ENCODE data around the gene TMEM87A.
"Not testable (repeated sequence)": the region's sequence is repeated elsewhere in the genome, so short reads cannot be mapped to it uniquely, and the experiment has no call there.

TMEM87A gene

DNA sequence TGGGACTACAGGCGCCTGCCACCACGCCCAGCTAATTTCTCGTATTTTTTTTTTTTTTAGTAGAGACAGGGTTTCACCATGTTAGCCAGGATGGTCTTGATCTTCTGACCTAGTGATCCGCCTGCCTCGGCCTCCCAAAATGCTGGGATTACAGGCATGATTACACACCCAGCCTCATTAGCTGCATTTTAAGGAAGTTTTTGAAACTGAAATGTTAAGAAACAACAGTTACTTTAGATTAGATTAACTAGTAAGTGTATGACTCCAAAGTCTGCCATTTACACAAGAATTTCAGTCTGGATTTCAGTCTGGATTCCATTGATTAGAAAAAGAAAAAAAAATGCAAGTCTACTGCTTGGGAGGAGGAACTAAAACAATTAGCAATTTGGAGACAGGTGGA lies 40.6 kb downstream of the TMEM87A start:
- no peak overlapping the region for H3K27ac ChIP-seq (ENCODE audit: extremely low read depth, low read depth, low read length)
- H3K4me3 ChIP-seq (ENCODE audit: low read depth, low read length): no peak overlapping the region
- TF ChIP-seq ZNF157 (tag by site-specific recombination; IDR thresholded peaks at IDR 0.05): no peak
- TF ChIP-seq, protein P1, sequence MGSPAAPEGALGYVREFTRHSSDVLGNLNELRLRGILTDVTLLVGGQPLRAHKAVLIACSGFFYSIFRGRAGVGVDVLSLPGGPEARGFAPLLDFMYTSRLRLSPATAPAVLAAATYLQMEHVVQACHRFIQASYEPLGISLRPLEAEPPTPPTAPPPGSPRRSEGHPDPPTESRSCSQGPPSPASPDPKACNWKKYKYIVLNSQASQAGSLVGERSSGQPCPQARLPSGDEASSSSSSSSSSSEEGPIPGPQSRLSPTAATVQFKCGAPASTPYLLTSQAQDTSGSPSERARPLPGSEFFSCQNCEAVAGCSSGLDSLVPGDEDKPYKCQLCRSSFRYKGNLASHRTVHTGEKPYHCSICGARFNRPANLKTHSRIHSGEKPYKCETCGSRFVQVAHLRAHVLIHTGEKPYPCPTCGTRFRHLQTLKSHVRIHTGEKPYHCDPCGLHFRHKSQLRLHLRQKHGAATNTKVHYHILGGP (tag by site-specific recombination; IDR thresholded peaks at IDR 0.05): no peak
- H3K9me3 ChIP-seq (ENCODE audit: control insufficient read depth, insufficient read depth, low read depth, low read length): no peaks in the 10 kb centered on the region
- ChIA-PET CTCF (no interaction called here), POLR2A (interaction anchor here (0.6 kb wide), 1 partner anchor 23 kb away, joined by 4 read pairs; no protein-coding TSS in a partner anchor)
- peaks cover 10 to 53% of the 10 kb centered on the region in 2 experiments for H3K36me3 ChIP-seq (ENCODE audit: control insufficient read depth in 2 of 2, insufficient read depth in 1 of 2, low read length in 2 of 2)
- no peaks in the 10 kb centered on the region for H3K4me1 ChIP-seq (ENCODE audit: control insufficient read depth, insufficient read depth, low read length)

DNA sequence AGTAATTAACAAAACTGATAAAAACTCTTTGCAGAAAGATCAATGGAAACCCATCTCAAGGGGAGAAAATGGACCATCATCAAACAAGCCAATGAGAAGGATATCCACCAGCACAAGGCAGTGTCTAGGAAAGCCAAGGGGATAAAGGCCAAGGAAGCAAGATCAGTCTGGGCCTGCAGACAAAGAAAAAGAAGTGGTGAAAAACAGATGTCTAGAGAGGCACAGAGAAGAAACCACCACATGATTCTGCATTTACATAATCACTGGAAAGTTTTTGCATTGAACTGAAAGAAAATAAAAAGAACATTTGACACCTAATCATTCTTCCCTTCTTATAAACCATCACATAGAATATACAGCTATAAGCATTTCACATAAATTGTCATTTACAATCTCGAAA lies 42.1 kb downstream of the TMEM87A start:
- ChIA-PET CTCF (no interaction called here), POLR2A (no interaction called here)
- TF ChIP-seq, protein P2, sequence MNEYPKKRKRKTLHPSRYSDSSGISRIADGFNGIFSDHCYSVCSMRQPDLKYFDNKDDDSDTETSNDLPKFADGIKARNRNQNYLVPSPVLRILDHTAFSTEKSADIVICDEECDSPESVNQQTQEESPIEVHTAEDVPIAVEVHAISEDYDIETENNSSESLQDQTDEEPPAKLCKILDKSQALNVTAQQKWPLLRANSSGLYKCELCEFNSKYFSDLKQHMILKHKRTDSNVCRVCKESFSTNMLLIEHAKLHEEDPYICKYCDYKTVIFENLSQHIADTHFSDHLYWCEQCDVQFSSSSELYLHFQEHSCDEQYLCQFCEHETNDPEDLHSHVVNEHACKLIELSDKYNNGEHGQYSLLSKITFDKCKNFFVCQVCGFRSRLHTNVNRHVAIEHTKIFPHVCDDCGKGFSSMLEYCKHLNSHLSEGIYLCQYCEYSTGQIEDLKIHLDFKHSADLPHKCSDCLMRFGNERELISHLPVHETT (tag by site-specific recombination; IDR thresholded peaks at IDR 0.05): no peak
- TF ChIP-seq ZNF133 (tag by site-specific recombination; IDR thresholded peaks at IDR 0.05): no peak
- no peak for TF ChIP-seq ZNF514 (tag by site-specific recombination; IDR thresholded peaks at IDR 0.05)
- TF ChIP-seq ZNF768 (tag by site-specific recombination; IDR thresholded peaks at IDR 0.05): no peak
- no peaks in the 10 kb centered on the region for H3K4me1 ChIP-seq (ENCODE audit: control insufficient read depth, insufficient read depth, low read length)
- peaks cover 8 to 56% of the 10 kb centered on the region in 2 experiments for H3K36me3 ChIP-seq (ENCODE audit: control insufficient read depth in 2 of 2, insufficient read depth in 1 of 2, low read length in 2 of 2)
- no peak overlapping the region for H3K27ac ChIP-seq (ENCODE audit: extremely low read depth, low read depth, low read length)
- no peaks in the 10 kb centered on the region for H3K9me3 ChIP-seq (ENCODE audit: control insufficient read depth, insufficient read depth, low read depth, low read length)
- H3K4me3 ChIP-seq (ENCODE audit: low read depth, low read length): no peak overlapping the region

DNA sequence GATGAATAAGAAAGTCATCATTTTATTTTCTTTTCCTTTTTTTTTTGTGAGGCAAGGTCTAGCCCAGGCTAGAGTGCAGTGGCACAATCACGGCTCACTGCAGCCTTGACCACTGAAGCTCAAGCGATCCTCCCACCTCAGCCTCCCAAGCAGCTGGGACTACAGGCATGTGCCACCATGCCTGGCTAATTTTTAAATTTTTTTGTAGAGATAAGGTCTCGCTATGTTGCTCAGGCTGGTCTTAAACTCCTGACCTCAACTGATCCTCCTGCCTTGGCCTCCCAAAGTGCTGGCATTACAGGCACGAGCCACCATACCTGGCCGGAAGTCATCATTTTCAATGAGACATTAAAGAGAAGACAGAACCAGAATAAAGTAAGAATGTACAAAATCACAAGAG lies 44.3 kb downstream of the TMEM87A start:
- H3K9me3 ChIP-seq (ENCODE audit: control insufficient read depth, insufficient read depth, low read depth, low read length); H3K4me3 ChIP-seq (ENCODE audit: low read depth, low read length); H3K27ac ChIP-seq (ENCODE audit: extremely low read depth, low read depth, low read length); POLR2A ChIA-PET; H3K4me1 ChIP-seq (ENCODE audit: control insufficient read depth, insufficient read depth, low read length); CTCF ChIA-PET: not testable (repeated sequence)
- H3K36me3 ChIP-seq (ENCODE audit: control insufficient read depth in 2 of 2, insufficient read depth in 1 of 2, low read length in 2 of 2): peaks cover 14 to 63% of the 10 kb centered on the region in 2 experiments; a peak in 2 of 3 replicates

DNA sequence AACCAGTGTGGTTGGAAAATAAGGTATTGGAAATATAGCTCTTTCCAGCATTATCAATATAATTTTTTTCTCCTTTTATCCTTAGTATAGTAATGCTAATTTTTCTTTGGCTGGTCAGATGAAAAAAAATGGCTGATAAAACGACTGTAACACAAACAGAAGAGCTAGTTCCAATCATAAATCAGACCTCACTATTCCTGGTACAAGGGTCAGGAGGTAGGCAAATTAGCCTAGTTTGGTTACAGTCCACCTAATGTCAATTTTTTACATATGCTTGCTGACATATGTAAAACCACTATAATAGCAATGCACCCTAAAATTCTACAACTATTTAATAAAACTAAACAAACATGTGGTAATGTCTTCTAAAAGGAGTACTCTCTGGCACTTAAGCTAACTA lies 45.2 kb downstream of the TMEM87A start:
- no peaks in the 10 kb centered on the region for H3K9me3 ChIP-seq (ENCODE audit: control insufficient read depth, insufficient read depth, low read depth, low read length)
- H3K36me3 ChIP-seq (ENCODE audit: control insufficient read depth in 2 of 2, insufficient read depth in 1 of 2, low read length in 2 of 2): peaks cover 14 to 64% of the 10 kb centered on the region in 2 experiments; a peak in 2 of 3 replicates
- no peaks in the 10 kb centered on the region for H3K4me1 ChIP-seq (ENCODE audit: control insufficient read depth, insufficient read depth, low read length)
- no peak overlapping the region for H3K4me3 ChIP-seq (ENCODE audit: low read depth, low read length)
- no peak overlapping the region for H3K27ac ChIP-seq (ENCODE audit: extremely low read depth, low read depth, low read length)
- CTCF ChIA-PET: no interaction called here
- POLR2A ChIA-PET: no interaction called here
- no peak for TF ChIP-seq SP2 (tag by site-specific recombination; IDR thresholded peaks at IDR 0.05)
- TF ChIP-seq, protein P3, sequence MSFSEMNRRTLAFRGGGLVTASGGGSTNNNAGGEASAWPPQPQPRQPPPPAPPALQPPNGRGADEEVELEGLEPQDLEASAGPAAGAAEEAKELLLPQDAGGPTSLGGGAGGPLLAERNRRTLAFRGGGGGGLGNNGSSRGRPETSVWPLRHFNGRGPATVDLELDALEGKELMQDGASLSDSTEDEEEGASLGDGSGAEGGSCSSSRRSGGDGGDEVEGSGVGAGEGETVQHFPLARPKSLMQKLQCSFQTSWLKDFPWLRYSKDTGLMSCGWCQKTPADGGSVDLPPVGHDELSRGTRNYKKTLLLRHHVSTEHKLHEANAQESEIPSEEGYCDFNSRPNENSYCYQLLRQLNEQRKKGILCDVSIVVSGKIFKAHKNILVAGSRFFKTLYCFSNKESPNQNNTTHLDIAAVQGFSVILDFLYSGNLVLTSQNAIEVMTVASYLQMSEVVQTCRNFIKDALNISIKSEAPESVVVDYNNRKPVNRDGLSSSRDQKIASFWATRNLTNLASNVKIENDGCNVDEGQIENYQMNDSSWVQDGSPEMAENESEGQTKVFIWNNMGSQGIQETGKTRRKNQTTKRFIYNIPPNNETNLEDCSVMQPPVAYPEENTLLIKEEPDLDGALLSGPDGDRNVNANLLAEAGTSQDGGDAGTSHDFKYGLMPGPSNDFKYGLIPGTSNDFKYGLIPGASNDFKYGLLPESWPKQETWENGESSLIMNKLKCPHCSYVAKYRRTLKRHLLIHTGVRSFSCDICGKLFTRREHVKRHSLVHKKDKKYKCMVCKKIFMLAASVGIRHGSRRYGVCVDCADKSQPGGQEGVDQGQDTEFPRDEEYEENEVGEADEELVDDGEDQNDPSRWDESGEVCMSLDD (tag by site-specific recombination; IDR thresholded peaks at IDR 0.05): no peak
- TF ChIP-seq MYNN (tag by site-specific recombination; IDR thresholded peaks at IDR 0.05; ENCODE audit: borderline replicate concordance): no peak
- no peak for TF ChIP-seq ZNF792 (tag by site-specific recombination; IDR thresholded peaks at IDR 0.05)
- TF ChIP-seq, protein P4, sequence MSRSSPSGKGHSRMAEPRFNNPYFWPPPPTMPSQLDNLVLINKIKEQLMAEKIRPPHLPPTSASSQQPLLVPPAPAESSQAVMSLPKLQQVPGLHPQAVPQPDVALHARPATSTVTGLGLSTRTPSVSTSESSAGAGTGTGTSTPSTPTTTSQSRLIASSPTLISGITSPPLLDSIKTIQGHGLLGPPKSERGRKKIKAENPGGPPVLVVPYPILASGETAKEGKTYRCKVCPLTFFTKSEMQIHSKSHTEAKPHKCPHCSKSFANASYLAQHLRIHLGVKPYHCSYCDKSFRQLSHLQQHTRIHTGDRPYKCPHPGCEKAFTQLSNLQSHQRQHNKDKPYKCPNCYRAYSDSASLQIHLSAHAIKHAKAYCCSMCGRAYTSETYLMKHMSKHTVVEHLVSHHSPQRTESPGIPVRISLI (tag by site-specific recombination; IDR thresholded peaks at IDR 0.05): no peak
- TF ChIP-seq KLF1 (tag by site-specific recombination; IDR thresholded peaks at IDR 0.05): no peak
- TF ChIP-seq, protein P5, sequence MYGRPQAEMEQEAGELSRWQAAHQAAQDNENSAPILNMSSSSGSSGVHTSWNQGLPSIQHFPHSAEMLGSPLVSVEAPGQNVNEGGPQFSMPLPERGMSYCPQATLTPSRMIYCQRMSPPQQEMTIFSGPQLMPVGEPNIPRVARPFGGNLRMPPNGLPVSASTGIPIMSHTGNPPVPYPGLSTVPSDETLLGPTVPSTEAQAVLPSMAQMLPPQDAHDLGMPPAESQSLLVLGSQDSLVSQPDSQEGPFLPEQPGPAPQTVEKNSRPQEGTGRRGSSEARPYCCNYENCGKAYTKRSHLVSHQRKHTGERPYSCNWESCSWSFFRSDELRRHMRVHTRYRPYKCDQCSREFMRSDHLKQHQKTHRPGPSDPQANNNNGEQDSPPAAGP (tag by site-specific recombination; IDR thresholded peaks at IDR 0.05): no peak
- TF ChIP-seq, protein P6, sequence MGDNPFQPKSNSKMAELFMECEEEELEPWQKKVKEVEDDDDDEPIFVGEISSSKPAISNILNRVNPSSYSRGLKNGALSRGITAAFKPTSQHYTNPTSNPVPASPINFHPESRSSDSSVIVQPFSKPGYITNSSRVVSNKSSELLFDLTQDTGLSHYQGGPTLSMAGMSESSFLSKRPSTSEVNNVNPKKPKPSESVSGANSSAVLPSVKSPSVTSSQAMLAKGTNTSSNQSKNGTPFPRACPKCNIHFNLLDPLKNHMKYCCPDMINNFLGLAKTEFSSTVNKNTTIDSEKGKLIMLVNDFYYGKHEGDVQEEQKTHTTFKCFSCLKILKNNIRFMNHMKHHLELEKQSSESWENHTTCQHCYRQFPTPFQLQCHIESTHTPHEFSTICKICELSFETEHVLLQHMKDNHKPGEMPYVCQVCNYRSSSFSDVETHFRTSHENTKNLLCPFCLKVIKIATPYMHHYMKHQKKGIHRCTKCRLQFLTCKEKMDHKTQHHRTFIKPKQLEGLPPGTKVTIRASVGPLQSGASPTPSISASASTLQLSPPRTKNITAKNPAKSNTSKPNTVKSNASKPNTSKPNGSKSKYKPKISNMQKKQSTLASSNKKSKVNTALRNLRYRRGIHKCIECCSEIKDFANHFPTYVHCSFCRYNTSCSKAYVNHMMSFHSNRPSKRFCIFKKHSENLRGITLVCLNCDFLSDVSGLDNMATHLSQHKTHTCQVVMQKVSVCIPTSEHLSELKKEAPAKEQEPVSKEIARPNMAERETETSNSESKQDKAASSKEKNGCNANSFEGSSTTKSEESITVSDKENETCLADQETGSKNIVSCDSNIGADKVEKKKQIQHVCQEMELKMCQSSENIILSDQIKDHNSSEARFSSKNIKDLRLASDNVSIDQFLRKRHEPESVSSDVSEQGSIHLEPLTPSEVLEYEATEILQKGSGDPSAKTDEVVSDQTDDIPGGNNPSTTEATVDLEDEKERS (tag by site-specific recombination; IDR thresholded peaks at IDR 0.05): no peak

All from HEK293 (cell line).